ENCODE data around the gene ZNF385C.
"Not testable (repeated sequence)": the region's sequence is repeated elsewhere in the genome, so short reads cannot be mapped to it uniquely, and the experiment has no call there.

GRCh38 chr17:42020845-42021244 is 77.4 kb downstream of the ZNF385C start:
- not testable (repeated sequence) for TF ChIP-seq CTCF (IDR thresholded peaks at IDR 0.05; ENCODE audit: borderline replicate concordance, extremely low read depth, low read length, poor library complexity, severe bottlenecking); EZH2 (IDR thresholded peaks at IDR 0.05; ENCODE audit: borderline replicate concordance, low read depth, low read length, severe bottlenecking)
